ENCODE data around the gene RETREG3.
"Not testable (repeated sequence)": the region's sequence is repeated elsewhere in the genome, so short reads cannot be mapped to it uniquely, and the experiment has no call there.

RETREG3 gene

DNA sequence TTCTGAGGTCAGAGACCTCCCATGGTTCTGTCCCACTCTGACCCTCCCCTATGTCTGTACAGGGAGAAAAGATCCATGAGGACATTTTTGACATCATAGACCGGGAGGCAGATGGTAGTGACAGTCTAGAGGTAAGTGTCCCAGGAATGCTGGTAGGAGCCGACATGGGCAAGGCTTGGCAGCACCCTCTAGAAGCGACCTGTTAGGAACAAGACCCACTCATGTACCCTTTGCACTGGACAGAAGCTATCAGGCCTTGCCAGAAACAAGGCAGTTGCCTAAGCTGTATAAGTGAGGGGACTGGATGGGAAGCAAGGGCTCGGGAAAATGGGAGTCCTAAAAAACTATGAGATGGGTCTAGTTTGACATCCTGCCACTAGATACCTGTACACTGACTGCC lies 2.8 kb upstream of the RETREG3 start:
- no peak for DNase-seq

DNA sequence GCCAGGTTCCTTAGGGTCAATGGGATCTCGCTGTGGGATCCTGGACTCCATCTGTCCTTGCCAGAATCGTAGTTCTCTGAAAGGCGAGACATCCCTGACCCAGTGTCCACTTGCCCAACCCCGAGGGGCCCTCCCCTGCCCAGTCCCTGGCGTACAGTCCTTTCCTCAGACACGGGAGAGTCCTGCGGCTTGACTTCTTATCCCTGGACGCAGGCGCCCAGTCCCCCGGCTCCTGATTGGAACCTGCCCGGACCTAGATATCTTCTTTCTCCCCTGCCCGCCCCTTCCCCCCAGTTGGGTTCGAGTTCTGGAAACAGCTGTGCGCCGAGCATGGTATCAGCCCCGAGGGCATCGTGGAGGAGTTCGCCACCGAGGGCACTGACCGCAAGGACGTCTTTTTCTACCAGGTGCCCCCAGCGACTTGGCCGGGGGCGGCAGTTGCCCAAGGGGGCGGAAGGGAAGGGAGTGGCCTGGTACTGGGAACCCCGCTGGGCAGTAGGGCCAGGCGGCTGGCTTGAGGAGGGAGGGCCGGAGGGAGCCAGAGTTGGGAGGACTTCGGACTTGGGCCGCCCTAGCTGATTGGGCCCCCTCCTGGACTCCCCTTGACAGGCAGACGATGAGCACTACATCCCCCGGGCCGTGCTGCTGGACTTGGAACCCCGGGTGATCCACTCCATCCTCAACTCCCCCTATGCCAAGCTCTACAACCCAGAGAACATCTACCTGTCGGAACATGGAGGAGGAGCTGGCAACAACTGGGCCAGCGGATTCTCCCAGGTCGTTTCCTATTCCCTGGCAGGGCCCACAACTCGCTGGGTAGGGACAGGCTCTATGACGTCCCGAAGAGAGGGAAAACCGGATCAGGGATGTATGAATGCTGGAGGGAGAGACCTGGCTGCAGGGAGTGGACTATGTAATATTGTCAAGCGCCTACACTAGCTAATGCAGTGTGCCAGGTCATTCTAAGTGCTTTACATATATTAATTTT lies 934 bp upstream of the RETREG3 start:
- DNase-seq: not testable (repeated sequence)

DNA sequence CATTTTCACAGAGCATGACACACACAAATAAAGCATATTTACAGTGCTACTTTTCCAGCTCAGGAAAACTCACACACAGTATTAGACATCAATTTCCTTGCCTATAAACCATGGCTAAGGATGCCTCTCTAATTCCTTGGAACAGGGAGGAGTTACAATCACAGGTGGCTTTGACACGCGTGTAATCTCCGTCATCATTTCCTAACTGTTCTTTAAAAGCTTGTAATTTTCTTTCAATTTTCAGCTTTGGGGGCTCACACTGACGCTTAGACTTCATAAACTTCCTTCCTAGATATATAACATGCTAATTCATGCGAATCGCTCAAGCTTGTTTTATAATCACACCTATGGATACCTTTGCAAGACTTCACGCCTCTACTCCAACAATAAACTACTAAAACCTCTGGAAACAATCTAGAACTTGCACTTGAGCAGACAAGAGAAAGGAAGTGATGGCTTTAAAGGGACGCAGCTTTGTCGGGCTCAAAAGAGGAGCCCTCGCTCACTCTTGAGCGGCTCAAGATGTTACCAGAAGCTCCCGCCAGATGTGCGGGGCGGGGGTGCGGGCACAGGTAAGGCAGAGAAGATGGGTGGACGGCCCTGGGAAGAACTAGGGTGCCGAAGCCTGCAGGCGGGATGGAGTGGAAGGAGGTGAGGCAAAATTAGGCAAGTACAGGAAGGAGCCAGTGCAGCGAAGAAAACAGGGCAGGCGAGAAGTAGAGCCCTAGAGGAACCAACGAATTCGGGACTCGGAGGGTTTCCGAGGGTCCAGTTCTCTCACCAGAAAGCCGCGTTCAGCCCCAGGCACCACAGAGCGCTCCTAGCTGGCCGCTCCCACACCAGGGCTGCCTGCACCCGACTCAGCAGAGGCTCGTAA lies 631 bp downstream of the RETREG3 start:
- no peak for DNase-seq

DNA sequence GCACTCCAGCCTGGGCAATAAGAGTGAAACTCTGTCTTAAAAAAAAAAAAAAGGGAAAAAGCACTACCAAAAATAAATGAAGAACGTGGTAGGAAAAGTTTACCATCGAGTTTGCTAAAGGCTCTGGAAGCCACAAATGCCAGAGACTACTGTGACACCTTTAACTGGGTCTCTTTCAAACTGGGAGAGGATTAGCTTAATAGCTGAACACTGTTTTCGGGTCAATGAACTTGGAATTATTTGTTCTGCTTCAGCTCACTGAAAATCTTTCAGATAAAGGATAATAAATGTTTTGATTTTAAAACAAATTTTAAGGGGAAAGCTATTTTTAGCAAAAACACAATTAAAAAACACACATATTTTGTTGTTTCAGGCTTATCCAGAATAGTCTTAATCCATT lies 1.4 kb downstream of the RETREG3 start:
- DNase-seq: no peak

DNA sequence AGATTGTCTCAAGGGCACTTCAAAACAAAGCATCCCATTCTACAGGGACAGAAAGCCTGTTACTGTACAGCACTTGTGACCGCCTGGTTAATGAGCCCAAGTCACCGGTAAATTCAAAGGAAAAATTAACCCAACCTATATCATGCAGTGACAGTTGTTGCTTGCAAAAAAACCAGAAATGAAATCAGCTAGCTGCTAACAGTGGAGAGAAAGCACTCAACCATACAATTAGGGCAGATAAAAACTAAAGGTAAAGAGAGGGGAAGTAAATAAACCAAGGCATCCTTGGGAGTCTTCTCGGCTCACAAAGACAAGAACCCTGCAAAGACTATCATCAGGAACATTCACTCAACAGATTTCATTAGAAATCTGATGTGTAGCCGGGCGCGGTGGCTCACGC lies 5.9 kb downstream of the RETREG3 start:
- no peak for DNase-seq

DNA sequence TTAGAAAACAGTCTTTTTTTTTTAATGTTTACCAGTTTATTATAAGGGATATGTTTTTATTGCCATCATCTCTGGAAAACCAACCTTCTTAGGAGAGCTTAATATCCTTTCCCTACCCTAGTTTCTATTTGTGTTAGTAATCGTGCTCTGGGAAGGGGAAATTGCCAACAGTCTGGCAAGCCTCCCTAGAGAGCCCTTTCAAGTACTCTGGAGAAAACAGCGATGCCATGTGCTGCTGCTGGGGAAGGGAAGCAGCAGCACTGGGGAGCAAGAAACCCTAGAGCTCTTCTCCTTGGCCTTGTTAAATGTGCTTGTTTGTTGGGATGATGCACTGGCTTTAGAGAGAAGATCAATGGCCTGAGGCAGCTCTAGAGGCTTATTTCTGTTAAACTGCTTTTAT lies 10.3 kb downstream of the RETREG3 start:
- no peak for DNase-seq

DNA sequence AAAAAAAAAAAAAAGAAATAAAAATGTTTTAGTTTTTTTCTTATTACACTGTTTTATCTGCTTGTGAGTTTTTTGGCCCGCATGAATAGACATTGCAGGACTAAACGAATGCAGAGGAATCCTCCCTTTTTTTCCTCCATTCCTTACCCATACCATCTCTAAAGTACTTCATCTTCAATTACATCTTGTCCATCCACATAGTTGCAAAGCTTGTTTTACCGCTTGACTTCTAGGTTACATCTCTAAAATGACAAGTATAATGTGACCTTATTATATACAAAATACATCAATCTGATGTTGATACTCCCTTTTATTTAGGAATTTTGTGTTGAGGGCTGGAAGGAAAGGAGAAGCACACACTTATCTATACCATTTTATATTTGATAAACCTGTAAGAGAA lies 12.8 kb downstream of the RETREG3 start:
- DNase-seq: no peak

DNA sequence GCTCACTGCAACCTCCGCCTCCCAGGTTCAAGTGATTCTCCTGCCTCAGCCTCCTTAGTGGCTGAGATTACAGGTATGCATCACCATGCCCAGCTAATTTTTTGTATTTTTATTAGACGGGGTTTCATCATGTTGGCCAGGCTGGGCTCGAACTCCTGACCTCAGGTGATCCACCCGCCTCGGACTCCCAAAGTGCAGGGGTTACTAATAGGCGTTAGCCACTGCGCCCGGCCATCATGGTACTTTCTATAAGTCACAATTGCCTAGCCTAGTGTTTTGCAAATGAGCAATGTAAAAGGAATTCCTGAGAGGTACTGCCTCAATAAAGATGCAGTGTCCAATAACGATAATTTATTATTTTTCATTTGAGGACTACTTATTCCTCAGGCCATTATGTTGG lies 17.8 kb downstream of the RETREG3 start:
- DNase-seq: no peak

DNA sequence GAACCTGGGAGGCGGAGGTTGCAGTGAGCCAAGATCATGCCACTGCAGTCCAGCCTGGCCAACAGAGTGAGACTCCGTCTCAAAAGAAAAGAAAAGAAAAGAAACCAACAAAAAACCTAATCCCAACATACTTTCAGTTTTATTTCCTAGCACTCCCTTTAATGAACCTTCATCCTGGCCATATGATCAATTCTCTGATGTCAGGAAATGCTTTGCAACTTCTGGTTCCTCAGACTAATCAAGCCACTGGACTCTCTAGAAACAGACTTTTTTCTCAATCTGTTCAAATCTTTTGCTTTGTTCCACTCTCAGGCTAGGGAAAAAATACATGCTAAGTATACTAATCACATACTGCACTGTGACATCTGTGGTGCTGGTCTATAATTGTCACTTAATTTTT lies 18.3 kb downstream of the RETREG3 start:
- no peak for DNase-seq

DNA sequence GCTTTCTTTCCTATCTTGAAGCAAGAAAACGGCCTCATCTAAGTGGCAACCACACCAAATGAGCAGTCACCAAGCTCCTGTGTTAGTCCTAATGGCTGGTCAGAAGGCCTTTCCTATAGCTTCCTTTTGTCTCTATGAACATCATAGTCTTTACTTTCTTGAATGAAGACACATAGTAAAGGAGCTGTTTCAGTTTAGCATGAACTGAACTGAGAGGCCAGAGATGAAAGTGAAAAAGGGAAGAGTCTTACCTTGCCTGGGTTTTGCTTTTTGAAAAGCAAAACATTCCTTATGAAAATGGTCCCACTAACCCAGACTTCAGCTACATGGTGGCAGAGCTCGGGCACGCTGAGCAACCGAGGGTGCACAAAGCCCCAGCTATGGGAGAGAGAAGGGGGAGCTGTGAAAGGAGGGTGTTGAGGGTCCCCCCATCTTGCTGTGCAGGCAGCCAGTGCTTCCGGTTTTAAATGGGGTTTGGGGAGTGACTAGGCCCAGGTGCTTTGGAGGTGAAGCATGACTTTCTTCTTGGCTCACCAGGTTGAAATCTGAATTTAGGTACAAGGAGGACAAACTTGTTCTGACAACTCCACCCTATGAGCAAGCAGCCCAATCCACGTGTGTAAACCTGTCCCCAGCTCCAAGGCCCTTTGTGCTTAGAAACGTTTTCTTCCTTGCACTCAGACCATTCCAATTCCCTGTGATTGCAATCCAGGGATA lies 22.5 kb downstream of the RETREG3 start:
- DNase-seq: no peak

DNA sequence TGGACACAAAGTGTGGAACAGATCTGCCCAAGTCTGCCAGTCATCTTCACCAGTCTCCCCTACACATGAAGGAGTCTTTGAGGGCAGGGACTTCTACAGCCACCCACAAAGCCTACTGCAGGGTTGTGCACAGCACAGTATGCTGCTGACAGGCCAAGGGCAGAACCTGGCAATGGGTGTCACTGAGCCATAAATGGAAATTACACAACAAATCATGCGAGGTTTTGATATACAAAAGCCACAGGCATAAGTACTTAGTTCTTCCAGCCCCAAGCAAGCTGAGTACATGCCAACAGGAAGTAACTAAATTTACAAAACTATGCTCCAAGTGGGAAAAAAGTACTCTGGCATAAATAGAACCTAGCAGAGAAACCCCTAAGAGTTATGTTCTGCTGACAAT lies 23.8 kb downstream of the RETREG3 start:
- DNase-seq: no peak

DNA sequence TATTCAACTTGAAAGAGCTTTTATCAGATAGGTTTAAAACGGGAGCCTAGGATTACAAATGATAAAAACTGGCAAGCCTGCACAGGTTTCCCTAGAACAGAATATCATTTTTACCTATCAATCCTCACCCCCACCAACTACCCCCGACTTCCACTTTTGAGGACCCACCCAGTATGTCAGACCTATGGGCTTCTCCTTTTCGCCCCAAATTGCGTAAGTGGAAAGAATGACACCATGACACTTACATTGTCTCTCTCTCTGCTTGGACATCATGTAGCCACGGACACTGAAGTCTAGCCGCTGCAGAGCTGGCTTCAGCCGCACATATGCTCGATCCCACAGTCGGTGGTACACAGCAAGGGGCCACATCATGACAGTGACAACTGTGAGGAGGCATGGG lies 24.3 kb downstream of the RETREG3 start:
- no peak for DNase-seq

DNA sequence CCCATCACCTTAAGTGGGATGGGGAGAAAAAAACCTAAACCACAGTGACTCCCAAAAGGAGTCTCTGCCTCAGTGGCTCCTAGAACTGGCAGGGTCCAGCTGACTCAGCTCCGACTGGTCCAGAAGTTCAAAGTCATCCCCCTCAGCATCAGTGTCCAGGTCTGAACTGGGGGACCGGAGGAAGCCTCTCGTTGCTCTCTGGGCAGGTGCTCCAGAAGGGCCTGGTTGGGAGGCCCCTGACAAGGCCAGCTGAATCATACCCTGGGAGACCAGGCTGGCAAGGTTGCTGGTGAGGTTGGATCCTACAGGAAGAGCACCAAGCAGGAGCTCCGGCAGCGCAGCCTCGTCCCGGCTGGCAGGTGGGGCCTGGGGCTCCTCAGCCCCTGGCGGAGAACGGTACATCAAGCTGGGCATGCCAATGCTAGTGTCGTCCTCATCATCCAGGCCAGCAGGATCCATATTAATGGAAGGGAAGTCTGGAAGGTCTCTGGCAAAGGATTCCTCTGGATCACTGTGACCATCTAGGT lies 27.4 kb downstream of the RETREG3 start:
- DNase-seq: no peak

DNA sequence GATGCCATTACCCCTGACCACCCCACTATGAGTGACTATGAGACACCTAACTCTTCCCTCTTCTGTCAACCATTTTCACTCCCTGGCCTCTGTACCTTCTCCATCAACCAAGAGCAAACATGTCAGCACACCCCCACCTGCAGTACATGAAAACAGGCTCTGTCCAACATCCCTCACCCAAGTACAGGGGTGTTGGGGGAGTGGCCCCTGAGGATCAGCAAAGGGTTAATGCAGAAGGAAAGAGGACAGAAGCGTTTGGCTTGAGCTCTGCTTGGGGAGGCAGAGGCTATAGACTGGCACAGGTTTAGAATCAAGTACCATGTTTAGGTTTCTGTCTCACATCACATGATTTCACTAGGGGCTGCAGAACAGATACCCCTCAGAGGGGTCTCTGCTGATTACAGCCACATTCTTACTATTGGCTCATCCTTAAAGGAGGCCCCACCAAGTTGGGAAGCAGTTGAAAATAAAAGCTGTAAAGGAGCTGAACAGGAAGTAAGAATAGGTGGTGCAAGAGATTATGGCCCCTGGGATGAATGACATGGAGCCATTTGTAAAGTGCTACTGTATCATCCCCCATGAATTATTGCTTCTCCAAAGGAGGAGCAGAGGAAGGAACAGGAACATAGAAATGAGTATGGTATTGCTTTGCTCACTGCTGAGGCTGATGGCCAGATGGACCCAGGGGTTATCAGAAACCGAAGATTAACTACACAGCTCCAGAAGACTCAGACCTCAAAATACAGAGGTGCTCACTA lies 29.2 kb downstream of the RETREG3 start:
- no peak for DNase-seq

DNA sequence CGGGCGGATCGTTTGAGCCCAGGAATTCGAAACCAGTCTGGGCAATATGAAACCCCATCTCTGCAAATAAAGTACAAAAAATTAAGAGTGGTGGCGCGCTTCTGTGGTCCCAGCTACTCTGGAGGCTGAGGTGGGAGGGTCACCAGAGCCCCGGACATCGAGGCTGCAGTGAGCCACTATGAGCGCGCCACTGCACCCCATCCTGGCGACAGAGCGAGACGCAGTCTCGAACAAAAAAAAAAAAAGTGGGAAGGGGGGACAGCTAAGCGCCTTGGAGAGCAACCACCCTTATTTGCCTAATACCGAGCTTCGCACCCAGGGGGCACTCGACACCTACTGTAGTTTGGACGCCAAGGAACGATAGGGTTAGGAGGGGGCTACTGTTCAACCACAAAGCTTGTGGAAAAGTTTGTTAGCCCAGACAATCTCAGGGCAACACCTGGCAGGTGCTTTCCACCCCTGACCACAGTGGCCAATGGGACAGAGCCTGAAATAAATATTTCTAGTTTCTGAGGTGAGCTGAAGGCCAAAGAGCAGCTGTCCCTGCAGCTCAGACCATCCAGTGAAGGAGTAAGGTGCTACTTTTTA lies 30.8 kb downstream of the RETREG3 start:
- peak; percentile 57 for DNase-seq

DNA sequence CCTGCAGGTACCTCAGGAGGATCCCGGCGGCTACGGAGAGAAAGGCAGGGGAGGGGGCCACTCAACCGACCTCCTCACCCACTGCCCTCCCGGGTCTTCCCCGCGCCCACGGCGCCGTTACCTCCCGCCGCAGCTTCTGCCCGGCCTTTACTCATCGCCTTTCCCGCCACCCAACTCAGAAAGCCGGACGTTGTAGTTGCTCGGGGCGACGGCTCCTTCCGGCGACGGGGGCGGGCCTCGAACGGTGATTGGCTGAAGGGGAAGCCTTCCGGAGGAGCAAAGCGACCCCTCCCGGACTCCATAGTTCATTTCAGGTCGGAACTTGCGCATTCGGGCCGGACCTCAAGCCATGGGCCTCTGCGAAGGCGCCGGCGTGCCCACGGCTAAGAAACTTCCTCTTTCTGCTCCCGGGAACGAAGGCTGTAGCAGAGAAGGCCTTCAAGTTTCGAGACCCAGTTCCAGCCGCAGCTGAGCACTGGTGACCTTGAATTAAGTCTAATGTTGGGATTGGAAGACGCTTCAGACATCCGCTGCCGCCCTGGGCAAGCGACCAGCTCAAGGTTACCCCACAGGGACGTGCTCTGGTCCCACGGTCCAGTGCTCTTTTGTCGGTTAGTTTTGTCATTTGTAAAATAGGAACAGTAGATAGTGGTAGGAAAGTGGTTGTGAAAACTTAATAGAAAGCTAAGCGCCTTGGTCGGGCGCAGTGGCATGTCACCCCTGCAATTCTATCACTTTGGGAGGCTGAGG lies 31.5 kb downstream of the RETREG3 start, which contains the start of gene PSMC3IP:
Gene PSMC3IP (minus strand): TSS at position 198 of the 750 bp plus-strand sequence. CDS start 43 bp downstream, at position 155.
- peak; percentile 95 for DNase-seq

DNA sequence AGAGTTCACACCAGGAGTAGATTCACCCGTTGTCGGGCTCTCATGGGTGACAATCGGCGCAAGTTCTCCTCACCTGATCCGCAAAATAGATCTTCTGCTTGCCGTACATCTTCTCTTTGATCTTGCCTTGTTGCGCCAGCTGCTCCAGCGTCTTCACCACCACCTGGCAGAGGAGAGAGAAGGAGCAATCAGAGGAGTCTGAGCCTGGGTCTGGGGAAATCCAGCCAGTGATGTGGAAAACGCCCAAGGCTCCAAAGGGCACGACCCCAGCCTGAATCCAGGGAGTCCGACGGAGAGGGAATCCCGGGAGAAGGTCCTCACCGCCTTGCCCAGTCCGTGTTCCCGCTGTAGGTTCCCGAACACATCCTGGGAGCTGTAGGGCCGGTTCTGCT lies 32.0 kb downstream of the RETREG3 start:
- DNase-seq: no peak

DNA sequence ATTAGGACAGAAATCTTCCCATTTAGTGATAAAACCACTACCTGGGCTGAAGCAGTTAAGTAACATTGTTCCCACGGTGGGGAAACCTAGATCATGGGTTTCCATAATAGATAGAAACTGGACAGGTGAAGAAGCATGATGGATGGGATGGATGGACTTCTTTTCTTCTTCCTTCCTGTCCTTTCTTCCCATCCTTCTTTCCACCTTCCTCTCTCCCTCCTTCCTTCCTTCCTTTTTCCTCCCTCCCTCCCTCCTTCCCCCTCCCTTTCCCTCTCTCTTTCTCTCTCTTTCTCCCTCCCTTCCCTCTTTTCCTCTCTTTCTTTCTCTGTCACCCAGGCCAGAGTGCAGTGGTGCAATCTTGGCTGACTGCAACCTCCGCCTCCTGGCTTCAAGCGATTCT lies 34.7 kb downstream of the RETREG3 start:
- no peak for DNase-seq

DNA sequence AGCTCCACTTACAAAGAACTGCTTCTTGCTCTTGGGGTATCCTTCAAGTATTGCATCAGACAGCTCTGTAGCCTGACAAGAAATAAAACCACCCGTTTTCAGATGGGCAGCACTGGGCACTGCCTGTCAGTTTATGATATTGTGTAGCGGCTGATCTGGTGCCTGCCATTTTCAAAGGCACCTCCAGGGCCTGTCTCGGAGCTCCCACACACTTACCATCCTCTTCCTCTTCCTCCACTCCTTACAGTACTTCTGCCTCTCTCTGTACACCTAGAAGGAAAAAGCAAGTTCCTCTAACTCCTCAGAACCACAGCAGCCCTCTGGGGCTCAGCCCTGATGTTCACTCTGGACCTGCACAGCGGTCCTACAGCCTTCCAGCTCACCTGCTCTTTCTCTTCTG lies 36.1 kb downstream of the RETREG3 start:
- no peak for DNase-seq

DNA sequence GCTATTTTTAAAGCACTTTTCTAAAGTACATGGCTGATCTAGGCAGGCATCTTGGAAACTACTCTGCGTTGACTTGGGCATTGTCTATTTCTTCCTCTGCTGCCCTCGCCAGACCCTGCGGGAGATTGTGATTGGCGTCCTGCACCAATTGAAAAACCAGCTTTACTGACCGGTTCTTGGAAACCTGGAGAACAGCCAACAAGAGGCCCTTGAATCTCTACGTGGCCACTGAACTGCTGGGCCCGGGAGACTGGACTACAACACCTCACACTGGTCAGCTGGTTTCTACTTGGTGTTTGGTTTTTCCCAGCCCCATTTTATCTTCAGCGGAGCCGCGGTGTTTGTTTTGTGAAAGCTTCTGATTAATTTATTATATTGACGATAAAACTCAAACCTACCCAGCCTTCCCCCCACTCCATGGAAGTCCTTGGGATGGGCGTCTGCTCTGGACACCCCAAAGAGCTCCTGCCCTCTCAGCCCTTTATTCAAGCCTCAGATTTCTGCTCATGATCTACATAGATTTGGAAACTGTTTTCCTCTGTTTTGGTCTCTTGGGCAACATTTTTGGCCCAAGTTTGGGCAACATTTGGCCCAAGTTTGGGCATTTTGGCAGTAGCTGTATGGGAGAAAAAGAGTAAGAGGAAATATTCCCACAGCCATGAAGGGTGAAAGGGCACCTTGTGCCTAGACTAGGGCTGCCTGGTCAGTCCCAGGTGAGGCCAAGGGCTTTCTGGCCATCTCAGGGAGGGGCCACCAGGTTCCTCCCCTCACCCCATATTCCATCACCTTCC lies 37.5 kb downstream of the RETREG3 start:
- DNase-seq: no peak
